GM23248 (cell line): Measurements from ENCODE around the gene ZFP36L1. TPM values are rescaled to one million over a fixed set of nuclear protein-coding genes. Genes with fewer than 3 reads are reported as not detected.

Source experiments
- DNase-seq: peaks from one replicate; pipeline ENCODE4 v3.0.0-alpha.2; 2015
- H2AFZ ChIP-seq: fragments of 200-600 bp; sonication (generic); 2 replicates; pipeline ENCODE4 v1.6.1; 2016; ENCODE audit warnings: antibody characterized with exemption
- H3F3A ChIP-seq: fragments of 200-600 bp; sonication (generic); 2 replicates; pipeline ENCODE4 v1.6.1; 2016; ENCODE audit warnings: mild to moderate bottlenecking, antibody characterized with exemption, mixed run types; ENCODE audit not compliant: insufficient read depth
- H3K27ac ChIP-seq: fragments of 200-600 bp; sonication (generic); 2 replicates; pipeline ENCODE4 v1.5.1; 2016; ENCODE audit warnings: mild to moderate bottlenecking
- H3K27me3 ChIP-seq: fragments of 200-600 bp; sonication (generic); replicated peaks from 2 replicates; pipeline ENCODE4 v1.6.1; 2016; ENCODE audit warnings: mild to moderate bottlenecking; ENCODE audit not compliant: insufficient read depth
- H3K36me3 ChIP-seq: fragments of 200-600 bp; sonication (generic); 2 replicates; pipeline ENCODE4 v1.6.1; 2016; ENCODE audit warnings: low read depth, mild to moderate bottlenecking
- H3K4me1 ChIP-seq: fragments of 200-600 bp; sonication (generic); 2 replicates; pipeline ENCODE4 v1.6.1; 2016; ENCODE audit warnings: mild to moderate bottlenecking; ENCODE audit not compliant: insufficient read depth
- H3K4me2 ChIP-seq: fragments of 200-600 bp; sonication (generic); one replicate; pipeline ENCODE4 v1.6.1; 2016; ENCODE audit warnings: mild to moderate bottlenecking; ENCODE audit not compliant: unreplicated experiment
- H3K4me3 ChIP-seq: fragments of 200-600 bp; sonication (generic); 2 replicates; pipeline ENCODE4 v1.5.1; 2016; ENCODE audit warnings: mild to moderate bottlenecking
- H3K79me2 ChIP-seq: fragments of 200-600 bp; sonication (generic); 2 replicates; pipeline ENCODE4 v1.6.1; 2016; ENCODE audit warnings: mild to moderate bottlenecking; ENCODE audit not compliant: insufficient read depth
- H3K9ac ChIP-seq: fragments of 200-600 bp; sonication (generic); 2 replicates; pipeline ENCODE4 v1.6.1; 2016; ENCODE audit warnings: mild to moderate bottlenecking
- H3K9me2 ChIP-seq: fragments of 200-600 bp; sonication (generic); 2 replicates; pipeline ENCODE4 v1.6.1; 2016; ENCODE audit warnings: mixed run types, mild to moderate bottlenecking, moderate library complexity; ENCODE audit not compliant: insufficient read depth
- H3K9me3 ChIP-seq: fragments of 200-600 bp; sonication (generic); one replicate; pipeline ENCODE4 v1.6.1; 2017; ENCODE audit warnings: low read depth
- H4K20me1 ChIP-seq: fragments of 200-600 bp; sonication (generic); 2 replicates; pipeline ENCODE4 v1.6.0; 2016; ENCODE audit not compliant: insufficient read depth
- EZH2 ChIP-seq: fragments of 200-600 bp; sonication (generic); IDR thresholded peaks from 2 replicates; pipeline ENCODE4 v1.6.1; 2018; ENCODE audit warnings: antibody characterized with exemption, mild to moderate bottlenecking; ENCODE audit not compliant: insufficient read depth, poor library complexity, severe bottlenecking
- EZH2phosphoT487 ChIP-seq: fragments of 200-600 bp; sonication (generic); IDR thresholded peaks from 2 replicates; pipeline ENCODE4 v1.6.1; 2018; ENCODE audit warnings: antibody characterized with exemption, moderate library complexity, mild to moderate bottlenecking, low read depth; ENCODE audit not compliant: insufficient read depth
- WGBS, 2 experiments: methylation state at CpG; one replicate each; pipeline ENCODE4 v1.1.6; 2015 to 2017; ENCODE audit warnings: low lambda C conversion rate in 2 of 2, low coverage in 1 of 2; ENCODE audit errors: missing lambda C conversion rate in 2 of 2; 5-methylcytosine and 5-hydroxymethylcytosine counted together
- in situ Hi-C: fragments of 300-500 bp; cut with MboI; formaldehyde crosslinking; loops from 2 replicates; pipeline ENCODE4 v1.15.0; 2020
- polyA plus RNA-seq: library from polyadenylated mRNA; unstranded; fragments of >200 nt; fragmentation: Nextera tagmentation; extraction: Ambion mirVana; gene quantifications from 2 replicates; pipeline ENCODE4 v1.2.1, GENCODE V29; 2016
- total RNA-seq: library from RNA; depleted of rRNA; stranded (reverse); fragments of >200 nt; shearing (Covaris generic); gene quantifications from 2 replicates; pipeline ENCODE4 v1.2.3, GENCODE V29; 2014

Gene ZFP36L1
- total and polyA plus RNA-seq, 2 experiments from 2014 or later = 92.9 to 599 TPM

- H3K36me3 ChIP-seq = peaks cover 30% of the 10 kb centered on the region
- H2AFZ ChIP-seq = 0 out of 2 replicates have a peak overlapping the region, but pooled peaks have one; percentile 7
- H3K9ac ChIP-seq = peak overlapping the region; percentile 99
- in situ Hi-C loops = no loop called here
- peak; percentile 98 for DNase-seq
- TF ChIP-seq EZH2phosphoT487 (no peak), EZH2 (no peak)
- no peaks in the 10 kb centered on the region for H3K9me2 ChIP-seq
- H3K9me3 ChIP-seq = no peaks in the 10 kb centered on the region
- peak overlapping the region; percentile 80 for H3K4me3 ChIP-seq
- peaks cover 5% of the 10 kb centered on the region; the same call in 1 of the 2 replicates for H3K4me1 ChIP-seq
- H3K27ac ChIP-seq = peak overlapping the region; percentile 100
- H3K4me2 ChIP-seq = peak overlapping the region; percentile 97
- peaks cover 61% of the 10 kb centered on the region for H3K79me2 ChIP-seq
- WGBS, 2 experiments = 1 to 2% methylated on average over 37 to 41 of the region's 41 CpGs
- no peaks in the 10 kb centered on the region for H3K27me3 ChIP-seq
- H4K20me1 ChIP-seq = peaks cover 13% of the 10 kb centered on the region; the same call in 1 of the 2 replicates
- H3F3A ChIP-seq = peaks cover 56% of the 10 kb centered on the region
Measured at GRCh38 chr14:68794130-68794850, 1.4 kb upstream of the ZFP36L1 start.

DNA sequence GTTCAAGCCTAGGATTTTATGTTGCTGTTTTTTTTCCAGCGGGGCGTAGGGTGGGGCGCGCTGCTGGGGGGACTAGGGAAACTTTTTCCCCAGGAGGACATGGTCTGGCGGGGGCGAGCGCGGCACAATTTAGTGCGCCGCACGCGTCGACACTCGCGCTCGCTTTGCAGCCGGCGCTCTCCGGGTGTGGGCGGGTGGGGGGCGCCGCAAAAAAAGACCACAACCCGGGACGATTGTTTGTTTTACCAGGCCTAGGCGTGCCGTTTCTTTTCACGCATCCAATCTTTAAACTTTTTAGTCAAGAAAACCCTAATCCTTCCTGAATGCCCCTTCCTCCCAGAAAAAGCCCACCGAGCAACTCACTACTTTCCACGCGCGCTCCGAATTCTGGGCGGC, 865 bp upstream of the ZFP36L1 start:
- Histone ChIP-seq H2AFZ (peak overlapping the region; percentile 17; the same call in 1 of the 2 replicates), H3K79me2 (peaks cover 66% of the 10 kb centered on the region)
- WGBS, 2 experiments = 1% methylated on average over 32 to 33 of the region's 33 CpGs

DNA sequence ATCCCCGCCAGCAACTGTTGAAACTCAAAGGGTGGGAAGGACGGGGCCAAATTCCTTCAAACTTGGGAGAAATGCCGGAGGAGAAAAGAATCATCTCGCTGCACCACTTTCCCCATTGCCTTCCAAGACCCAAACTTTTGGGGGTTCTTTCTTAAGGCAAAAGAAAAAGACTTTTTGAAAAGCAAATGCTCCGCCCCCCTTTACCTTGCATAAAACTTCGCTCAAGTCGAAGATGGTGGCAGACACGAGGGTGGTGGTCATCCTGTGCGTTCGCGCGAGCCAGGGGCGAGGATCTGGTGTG, 239 bp downstream of the ZFP36L1 start:
- Histone ChIP-seq H3K36me3 (peaks cover 44% of the 10 kb centered on the region), H3K9ac (peak overlapping the region; percentile 99), H3K4me1 (peaks cover 14% of the 10 kb centered on the region), H2AFZ (no peak overlapping the region), H3K9me3 (no peaks in the 10 kb centered on the region), H3K4me3 (peak overlapping the region; percentile 80), H3K9me2 (no peaks in the 10 kb centered on the region), H3K79me2 (peaks cover 76% of the 10 kb centered on the region), H4K20me1 (peaks cover 13% of the 10 kb centered on the region; the same call in 1 of the 2 replicates), H3K27me3 (no peaks in the 10 kb centered on the region), H3K4me2 (peak overlapping the region; percentile 97), H3F3A (peaks cover 66% of the 10 kb centered on the region), H3K27ac (peak overlapping the region; percentile 100)
- in situ Hi-C loops = no loop called here
- no peak for DNase-seq
- WGBS, 2 experiments = 0 to 2% methylated on average over 13 of the region's 13 CpGs
- no peak for TF ChIP-seq EZH2phosphoT487
- TF ChIP-seq EZH2 = no peak

More for the DNA sequence above, 865 bp upstream of the ZFP36L1 start:
- H3K9me2 ChIP-seq = no peaks in the 10 kb centered on the region
- in situ Hi-C loops = no loop called here
- peaks cover 33% of the 10 kb centered on the region for H3K36me3 ChIP-seq
- H3K4me2 ChIP-seq = peak overlapping the region; percentile 97
- H3K9me3 ChIP-seq = no peaks in the 10 kb centered on the region
- peak overlapping the region; percentile 100 for H3K27ac ChIP-seq
- H3K27me3 ChIP-seq = no peaks in the 10 kb centered on the region
- H3K4me3 ChIP-seq = peak overlapping the region; percentile 80
- TF ChIP-seq EZH2phosphoT487 = no peak
- DNase-seq = peak; percentile 82
- H3F3A ChIP-seq = peaks cover 60% of the 10 kb centered on the region
- H3K9ac ChIP-seq = peak overlapping the region; percentile 99
- H3K4me1 ChIP-seq = peaks cover 5% of the 10 kb centered on the region; the same call in 1 of the 2 replicates
- peaks cover 13% of the 10 kb centered on the region; the same call in 1 of the 2 replicates for H4K20me1 ChIP-seq

GRCh38 chr14:68791902-68792677, 777 bp downstream of the ZFP36L1 start:
- in situ Hi-C loops = no loop called here
- Histone ChIP-seq H3K9me2 (no peaks in the 10 kb centered on the region), H4K20me1 (peaks cover 13% of the 10 kb centered on the region; the same call in 1 of the 2 replicates), H3K27ac (peak overlapping the region; percentile 100), H3K4me3 (peak overlapping the region; percentile 80), H3K79me2 (peaks cover 75% of the 10 kb centered on the region), H3K9ac (peak overlapping the region; percentile 99), H3K27me3 (no peaks in the 10 kb centered on the region), H3K36me3 (peaks cover 48% of the 10 kb centered on the region), H3F3A (peaks cover 66% of the 10 kb centered on the region), H3K4me1 (peaks cover 19% of the 10 kb centered on the region), H3K4me2 (peak overlapping the region; percentile 97), H2AFZ (no peak overlapping the region), H3K9me3 (no peaks in the 10 kb centered on the region)
- TF ChIP-seq EZH2 = no peak
- no peak for TF ChIP-seq EZH2phosphoT487
- 1% methylated on average over 33 of the region's 33 CpGs for WGBS, 2 experiments
- DNase-seq = peak; percentile 49
